Chondrocyte (in vitro differentiated cells): ENCODE data around the gene ABAT. TPM values are rescaled to one million over a fixed set of nuclear protein-coding genes. Genes with fewer than 3 reads are reported as not detected.

ENCODE experiments used
- DNase-seq: peaks from one replicate; pipeline ENCODE4 v3.0.0; 2021; ENCODE audit warnings: mixed read lengths, low spot score
- H3K27ac Mint-ChIP-seq: one replicate; pipeline ENCODE4 v1.8.0; 2021; ENCODE audit warnings: mild to moderate bottlenecking, moderate library complexity, mixed read lengths; ENCODE audit not compliant: unreplicated experiment
- H3K27me3 Mint-ChIP-seq: 2 replicates; pipeline ENCODE4 v1.8.0; 2021; ENCODE audit warnings: low read depth, mixed read lengths
- H3K36me3 Mint-ChIP-seq: 2 replicates; pipeline ENCODE4 v1.8.0; 2021; ENCODE audit warnings: low read depth, mixed read lengths
- H3K4me1 Mint-ChIP-seq: 2 replicates; pipeline ENCODE4 v1.8.0; 2021; ENCODE audit warnings: low read depth, mild to moderate bottlenecking, mixed read lengths
- H3K4me3 Mint-ChIP-seq: one replicate; pipeline ENCODE4 v1.8.0; 2021; ENCODE audit warnings: mild to moderate bottlenecking, moderate library complexity, mixed read lengths; ENCODE audit not compliant: unreplicated experiment
- H3K9me3 Mint-ChIP-seq: 2 replicates; pipeline ENCODE4 v1.8.0; 2021; ENCODE audit warnings: low read depth, mixed read lengths
- CTCF ChIP-seq: fragments of 200-600 bp; sonication (generic); IDR thresholded peaks from 2 replicates; pipeline ENCODE4 v1.5.0; 2021; ENCODE audit warnings: antibody characterized with exemption, mild to moderate bottlenecking, moderate library complexity
- total RNA-seq: library from RNA; stranded (reverse); gene quantifications from 3 replicates; pipeline ENCODE4 v1.2.1, GENCODE V29; 2021

Gene ABAT
- total RNA-seq, 1 donor from 2014 or later = 2.1 TPM

- no peak for DNase-seq
- Mint-ChIP-seq H3K36me3 (peaks cover 48% of the 10 kb centered on the region), H3K27me3 (no peaks in the 10 kb centered on the region), H3K27ac (no peak overlapping the region), H3K4me3 (no peak overlapping the region), H3K4me1 (no peaks in the 10 kb centered on the region), H3K9me3 (no peaks in the 10 kb centered on the region)
- no peak for TF ChIP-seq CTCF
Observed at GRCh38 chr16:8806272-8806983, 132.0 kb downstream of the ABAT start.

- Mint-ChIP-seq H3K27ac (no peak overlapping the region), H3K36me3 (peaks cover 47% of the 10 kb centered on the region), H3K4me3 (no peak overlapping the region), H3K27me3 (no peaks in the 10 kb centered on the region), H3K9me3 (no peaks in the 10 kb centered on the region), H3K4me1 (no peaks in the 10 kb centered on the region)
- TF ChIP-seq CTCF = no peak
- DNase-seq = no peak
Observed at GRCh38 chr16:8807189-8807588, 132.8 kb downstream of the ABAT start.

- no peak for DNase-seq
- peaks cover 47% of the 10 kb centered on the region for H3K36me3 Mint-ChIP-seq
- H3K27me3 Mint-ChIP-seq = no peaks in the 10 kb centered on the region
- H3K27ac Mint-ChIP-seq = no peak overlapping the region
- no peaks in the 10 kb centered on the region for H3K4me1 Mint-ChIP-seq
- no peak for TF ChIP-seq CTCF
- no peaks in the 10 kb centered on the region for H3K9me3 Mint-ChIP-seq
- H3K4me3 Mint-ChIP-seq = no peak overlapping the region
Observed at GRCh38 chr16:8808009-8808408, 133.6 kb downstream of the ABAT start.

- no peaks in the 10 kb centered on the region for H3K4me1 Mint-ChIP-seq
- no peaks in the 10 kb centered on the region for H3K27me3 Mint-ChIP-seq
- no peaks in the 10 kb centered on the region for H3K9me3 Mint-ChIP-seq
- no peak for TF ChIP-seq CTCF
- no peak for DNase-seq
- H3K36me3 Mint-ChIP-seq = peaks cover 47% of the 10 kb centered on the region
- H3K4me3 Mint-ChIP-seq = no peak overlapping the region
- H3K27ac Mint-ChIP-seq = peak overlapping the region; percentile 27
Observed at GRCh38 chr16:8808613-8809353, 134.4 kb downstream of the ABAT start.

- TF ChIP-seq CTCF = no peak
- Mint-ChIP-seq H3K27me3 (no peaks in the 10 kb centered on the region), H3K36me3 (peaks cover 48% of the 10 kb centered on the region), H3K27ac (peak overlapping the region; percentile 1), H3K4me1 (no peaks in the 10 kb centered on the region), H3K4me3 (no peak overlapping the region), H3K9me3 (no peaks in the 10 kb centered on the region)
- no peak for DNase-seq
Observed at GRCh38 chr16:8812162-8812843, 137.9 kb downstream of the ABAT start.
